ENCODE results near the gene OXSR1. TPM values are rescaled to one million over a fixed set of nuclear protein-coding genes. Genes with fewer than 3 reads are reported as not detected.
"Not testable (repeated sequence)": the region's sequence is repeated elsewhere in the genome, so short reads cannot be mapped to it uniquely, and the experiment has no call there.

Gene OXSR1
- total RNA-seq, 1 donor from 2014 or later: 30.6 TPM

DNA sequence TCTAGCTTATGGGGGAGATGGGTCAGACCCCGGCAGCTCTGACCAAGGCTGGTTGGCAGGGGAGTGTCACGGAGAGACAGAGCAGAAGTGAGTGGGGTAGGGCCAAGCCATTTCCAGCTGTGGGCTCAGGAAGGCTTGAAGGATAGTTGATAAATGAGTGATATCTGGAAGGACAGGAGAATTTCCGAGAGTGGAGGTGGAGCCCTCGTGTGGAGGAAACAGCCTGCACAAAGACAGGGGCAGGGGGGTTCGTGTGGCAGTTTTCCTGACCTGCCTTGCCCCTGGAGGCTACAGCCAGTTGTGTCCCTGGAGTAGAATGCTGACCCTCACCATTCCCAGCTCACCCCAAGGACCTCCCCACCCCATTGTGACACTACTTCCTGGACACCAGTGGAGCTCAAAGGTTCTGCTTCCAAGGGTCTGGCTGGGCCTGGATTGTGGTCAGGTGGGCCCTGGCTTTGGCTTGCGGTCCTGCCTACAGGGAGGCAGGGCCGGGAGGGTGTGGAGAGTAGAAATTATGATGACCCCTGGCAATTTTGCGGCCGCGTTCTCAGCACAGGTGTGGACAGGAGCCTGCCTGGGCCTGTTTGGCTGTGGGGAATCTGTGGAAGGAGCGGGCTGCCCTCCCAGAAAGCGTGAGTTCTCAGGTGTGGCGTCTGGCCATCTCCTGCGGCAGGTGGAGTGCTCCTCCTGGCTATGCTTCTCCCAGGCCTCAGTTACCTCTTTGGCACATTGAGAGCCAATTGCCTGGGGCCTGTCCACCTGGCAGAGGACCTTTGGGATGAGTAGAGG, 116.8 kb downstream of the OXSR1 start, which contains the start of gene SLC22A14:
SLC22A14 (plus strand) TSS at position 400 of the 792 bp plus-strand sequence. CDS start 23,733 bp downstream, outside the sequence.
- intact Hi-C loops (cut with DNase I): no loop called here
- no peak for DNase-seq (ENCODE audit: low spot score)

DNA sequence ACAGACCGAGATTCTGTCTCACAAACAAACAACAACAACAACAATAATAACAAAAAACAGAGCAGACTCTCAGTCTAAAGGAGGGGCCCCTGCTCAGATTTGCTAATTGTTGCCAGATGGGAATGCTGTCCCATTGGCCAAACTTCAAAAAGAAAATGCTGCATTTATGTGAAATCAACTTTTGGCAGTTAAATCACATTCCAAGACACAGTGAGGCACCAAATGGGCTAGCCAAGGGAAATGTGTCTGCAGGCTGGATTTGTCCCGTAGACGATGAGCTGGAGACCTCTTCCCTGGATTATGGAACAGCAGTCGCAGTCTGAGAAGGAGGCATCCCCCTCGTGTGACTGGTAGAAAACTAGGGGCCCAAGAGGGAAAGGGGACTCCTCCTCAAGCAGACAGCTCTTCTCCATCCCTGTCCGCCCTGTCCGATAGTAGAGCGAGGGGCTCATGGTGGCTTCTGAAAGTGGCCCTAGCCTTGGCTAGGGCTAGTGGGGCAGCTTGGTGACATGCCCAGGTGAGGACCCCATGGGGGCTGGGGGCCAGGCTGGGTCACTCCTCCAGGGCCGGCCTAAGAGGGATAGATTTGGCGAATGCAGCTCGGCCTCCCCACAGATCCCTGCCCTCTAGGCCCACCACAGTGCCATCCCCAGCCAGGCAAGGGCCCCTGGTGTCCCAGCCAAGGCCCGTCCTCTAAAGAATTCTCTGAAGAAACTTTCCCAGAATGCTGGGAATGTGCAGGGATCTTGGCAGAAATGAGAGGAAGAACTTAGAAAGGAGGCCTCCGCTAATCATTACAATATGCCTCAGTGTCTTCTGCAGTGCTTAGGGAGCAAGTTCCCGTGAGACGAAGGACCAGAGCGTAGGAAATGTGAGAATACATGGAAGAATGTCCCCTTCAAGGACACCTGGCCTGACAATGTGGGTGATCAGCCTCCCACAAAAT, 118.7 kb downstream of the OXSR1 start:
- no peak for DNase-seq (ENCODE audit: low spot score)
- intact Hi-C loops (cut with DNase I): no loop called here

DNA sequence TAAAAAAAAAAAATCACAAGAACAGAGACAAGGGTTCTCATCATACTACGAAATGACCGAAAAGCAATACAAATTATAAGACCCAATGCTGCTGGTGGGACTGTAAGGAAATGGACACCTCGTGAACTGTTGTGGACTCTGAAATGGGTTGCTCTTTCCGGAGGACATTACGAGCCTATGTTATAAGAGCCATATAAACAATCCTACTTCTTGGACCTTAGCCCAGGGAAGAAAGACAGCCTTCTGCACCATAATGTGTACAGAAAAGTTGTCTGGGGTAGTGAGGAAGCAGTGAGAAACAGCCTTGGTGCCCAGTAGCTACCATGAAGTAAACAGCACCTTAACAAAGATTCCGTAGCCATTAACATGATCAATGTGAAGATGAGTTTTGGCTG, 119.4 kb downstream of the OXSR1 start:
- intact Hi-C loops (cut with DNase I): no loop called here
- no peak for DNase-seq (ENCODE audit: low spot score)

DNA sequence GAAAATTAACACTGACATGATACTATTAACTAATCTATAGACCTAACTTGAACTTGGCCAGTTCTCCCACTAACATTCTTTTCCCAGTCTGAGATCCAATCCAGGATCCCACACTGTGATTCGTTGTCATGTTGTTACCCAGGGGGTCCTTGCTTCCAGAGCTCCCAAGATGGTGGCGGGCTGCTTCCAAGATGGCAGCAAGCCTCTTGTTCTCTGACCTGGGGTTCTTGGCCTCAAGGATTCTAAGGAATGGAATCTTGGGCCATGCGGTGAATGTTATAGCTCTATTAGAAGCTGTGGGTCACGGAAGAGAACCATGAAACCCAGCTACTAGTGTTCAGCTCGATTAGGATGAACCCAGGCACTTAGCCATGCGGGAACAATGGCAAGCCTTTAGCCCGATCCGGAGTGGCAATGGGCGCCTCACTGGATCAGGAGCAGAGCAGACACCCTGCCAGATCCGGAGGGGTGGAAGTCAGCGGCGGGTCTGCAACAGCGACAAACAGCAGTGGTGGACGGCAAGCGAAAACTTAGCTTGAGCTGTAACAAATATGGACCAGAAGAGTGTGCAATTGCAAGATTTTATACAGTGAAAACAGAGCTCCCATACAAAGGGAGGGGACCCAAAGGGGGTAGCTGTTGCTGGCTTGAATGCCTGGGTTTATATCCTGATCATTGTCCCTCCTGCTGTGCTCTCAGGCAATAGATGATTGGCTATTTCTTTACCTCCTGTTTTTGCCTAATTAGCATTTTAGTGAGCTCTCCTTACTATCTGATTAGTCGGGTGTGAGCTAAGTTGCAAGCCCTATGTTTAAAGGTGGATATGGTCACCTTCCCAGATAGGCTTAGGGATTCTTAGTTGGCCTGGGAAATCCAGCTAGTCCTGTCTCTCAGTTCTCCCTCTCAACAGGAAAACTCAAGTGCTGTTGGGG, 124.2 kb downstream of the OXSR1 start:
- intact Hi-C loops (cut with DNase I); DNase-seq (ENCODE audit: low spot score): not testable (repeated sequence)

- intact Hi-C loops (cut with DNase I); DNase-seq (ENCODE audit: low spot score): not testable (repeated sequence)
Observed at GRCh38 chr3:38297053-38297452, 131.7 kb downstream of the OXSR1 start.

GRCh38 chr3:38297537-38297936, 132.2 kb downstream of the OXSR1 start:
- no peak for DNase-seq (ENCODE audit: low spot score)
- intact Hi-C loops (cut with DNase I): no loop called here

GRCh38 chr3:38297947-38298711, 132.8 kb downstream of the OXSR1 start:
- intact Hi-C loops (cut with DNase I): no loop called here
- no peak for DNase-seq (ENCODE audit: low spot score)

Other genes with a start within 250 kb of the OXSR1 start
- 2.6 TPM for gene VILL, start 174.8 kb upstream of the OXSR1 start, total RNA-seq
- 10.1 TPM for gene PLCD1, start 135.9 kb upstream of the OXSR1 start, total RNA-seq
- 0.22 TPM for gene DLEC1, start 126.3 kb upstream of the OXSR1 start, total RNA-seq
- gene ACAA1, start 28.4 kb upstream of the OXSR1 start, total RNA-seq: 86.8 TPM
- gene MYD88, start 26.9 kb upstream of the OXSR1 start, total RNA-seq: 8.5 TPM
- 0.22 TPM for gene SLC22A13, start 100.3 kb downstream of the OXSR1 start, total RNA-seq
- 0.24 TPM for gene SLC22A14, start 116.8 kb downstream of the OXSR1 start, total RNA-seq
- 0.46 TPM for gene XYLB, start 181.2 kb downstream of the OXSR1 start, total RNA-seq